Fibroblast of lung (primary cell): ENCODE measurements around the gene AGBL1. TPM values are rescaled to one million over a fixed set of nuclear protein-coding genes. Genes with fewer than 3 reads are reported as not detected.

ENCODE experiments used
- DNase-seq, 2 donors: peaks; one replicate each; pipeline versions ENCODE4 v3.0.0 to v3.0.0-alpha.2; 2010; ENCODE audit warnings: low read depth in 2 of 2
- H2AFZ ChIP-seq: 2 replicates; pipeline ENCODE4 v1.5.1; 2012; ENCODE audit warnings: low read length, control low read depth, inconsistent platforms
- H3K27ac ChIP-seq: 2 replicates; pipeline ENCODE4 v1.5.1; 2011; ENCODE audit warnings: low read length, control low read depth; ENCODE audit not compliant: insufficient read depth
- H3K27me3 ChIP-seq: 2 replicates; pipeline ENCODE4 v1.5.1; 2011; ENCODE audit warnings: mild to moderate bottlenecking, low read length; ENCODE audit not compliant: control insufficient read depth, insufficient read depth
- H3K36me3 ChIP-seq: 2 replicates; pipeline ENCODE4 v1.5.1; 2011; ENCODE audit warnings: low read length; ENCODE audit not compliant: control insufficient read depth, insufficient read depth
- H3K4me1 ChIP-seq: 2 replicates; pipeline ENCODE4 v1.5.1; 2011; ENCODE audit warnings: low read length; ENCODE audit not compliant: control insufficient read depth, insufficient read depth; ENCODE audit errors: extremely low read depth
- H3K4me2 ChIP-seq: 2 replicates; pipeline ENCODE4 v1.5.1; 2011; ENCODE audit warnings: low read length, control low read depth; ENCODE audit not compliant: insufficient read depth; ENCODE audit errors: extremely low read depth
- H3K4me3 ChIP-seq, 4 experiments: fragments of 200-600 bp in 1 of 4; sonication (generic) in 1 of 4; replicated peaks in 1 of 4; 2 replicates each; pipeline ENCODE4 v1.5.1; 2011 to 2016; ENCODE audit warnings: low read length in 4 of 4, low read depth in 3 of 4, mild to moderate bottlenecking in 3 of 4, control low read depth in 2 of 4, inconsistent platforms in 1 of 4, mixed read lengths in 1 of 4; ENCODE audit not compliant: insufficient read depth in 1 of 4; ENCODE audit errors: control extremely low read depth in 1 of 4
- H3K79me2 ChIP-seq: 2 replicates; pipeline ENCODE4 v1.5.1; 2012; ENCODE audit warnings: mild to moderate bottlenecking, low read length, inconsistent platforms; ENCODE audit not compliant: control insufficient read depth, insufficient read depth
- H3K9ac ChIP-seq: 2 replicates; pipeline ENCODE4 v1.5.1; 2011; ENCODE audit warnings: mild to moderate bottlenecking, low read length, control low read depth; ENCODE audit not compliant: insufficient read depth
- H3K9me3 ChIP-seq: 2 replicates; pipeline ENCODE4 v1.5.1; 2012; ENCODE audit warnings: low read depth, low read length; ENCODE audit not compliant: control insufficient read depth, insufficient read depth
- H4K20me1 ChIP-seq: 2 replicates; pipeline ENCODE4 v1.5.1; 2011; ENCODE audit warnings: low read length; ENCODE audit not compliant: control insufficient read depth, insufficient read depth; ENCODE audit errors: extremely low read depth
- CTCF ChIP-seq, 2 donors: IDR thresholded peaks in 1 of 2; conservative IDR thresholded peaks in 1 of 2; 1 replicate in 1 of 2; 2 replicates in 1 of 2; pipeline ENCODE4 v1.5.1; 2011 to 2012; ENCODE audit warnings: low read length in 2 of 2, control low read depth in 1 of 2, inconsistent platforms in 1 of 2, low read depth in 1 of 2, mild to moderate bottlenecking in 1 of 2
- EZH2 ChIP-seq: IDR thresholded peaks from 2 replicates; pipeline ENCODE4 v1.5.1; 2012; ENCODE audit warnings: low read length, control low read depth, mild to moderate bottlenecking; ENCODE audit errors: missing control alignments
- polyA plus RNA-seq, 2 donors: library from polyadenylated mRNA; depleted of rRNA in 1 of 2; stranded (reverse) in 1 of 2; unstranded in 1 of 2; fragments of >200 nt; gene quantifications; 2 replicates each; pipeline ENCODE4 v1.2.1, GENCODE V29; 2011 to 2012; ENCODE audit warnings: missing spikeins in 1 of 2
- total RNA-seq: library from RNA; depleted of rRNA; stranded (reverse); fragments of >200 nt; gene quantifications from 2 replicates; pipeline ENCODE4 v1.2.1, GENCODE V29; 2014

The AGBL1 gene
- total and polyA plus RNA-seq, 2 donors (not counting 1 experiment from before 2014, with no cell fraction given), result not detected

DNA sequence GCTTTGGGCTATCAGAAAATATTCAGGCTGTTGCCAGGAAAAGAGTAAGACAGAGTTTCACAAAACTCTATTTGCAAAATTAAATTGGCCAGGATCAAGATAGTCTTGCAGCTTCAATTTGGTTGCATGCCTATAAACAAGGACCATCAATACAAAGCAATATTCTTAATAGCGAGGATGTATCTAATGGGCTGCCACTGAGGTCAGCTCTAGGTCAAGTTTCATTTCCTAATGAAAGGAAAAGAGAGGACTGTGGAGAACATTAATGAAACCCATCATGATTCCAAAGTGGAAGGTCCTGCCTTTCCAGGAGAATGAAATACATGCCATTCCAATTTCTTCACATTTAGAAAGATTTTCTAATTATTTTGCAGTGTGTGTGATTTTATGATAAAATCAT, 273.5 kb downstream of the AGBL1 start:
- H2AFZ ChIP-seq, result no peak overlapping the region
- H3K27me3 ChIP-seq, result no peaks in the 10 kb centered on the region
- H3K4me1 ChIP-seq, result no peaks in the 10 kb centered on the region
- H3K9me3 ChIP-seq, result no peaks in the 10 kb centered on the region
- H3K4me2 ChIP-seq, result no peak overlapping the region
- no peak overlapping the region for H3K9ac ChIP-seq
- H4K20me1 ChIP-seq, result no peaks in the 10 kb centered on the region
- H3K4me3 ChIP-seq, result no peak overlapping the region
- TF ChIP-seq CTCF (conservative IDR thresholded peaks at IDR 0.05 in 1 of 2, IDR thresholded peaks at IDR 0.05 in 1 of 2; ENCODE audit: low read depth in 1 of 2, low read length in 2 of 2) (no peak), EZH2 (no peak)
- H3K27ac ChIP-seq, result no peak overlapping the region
- H3K36me3 ChIP-seq, result no peaks in the 10 kb centered on the region
- H3K79me2 ChIP-seq, result no peaks in the 10 kb centered on the region
- no peak for DNase-seq

GRCh38 chr15:86355361-86355760, 275.7 kb downstream of the AGBL1 start:
- H2AFZ ChIP-seq, result no peak overlapping the region
- no peaks in the 10 kb centered on the region for H3K36me3 ChIP-seq
- no peak overlapping the region for H3K27ac ChIP-seq
- no peaks in the 10 kb centered on the region for H3K27me3 ChIP-seq
- H3K9me3 ChIP-seq, result no peaks in the 10 kb centered on the region
- no peaks in the 10 kb centered on the region for H3K79me2 ChIP-seq
- no peak overlapping the region for H3K4me3 ChIP-seq
- TF ChIP-seq CTCF (conservative IDR thresholded peaks at IDR 0.05 in 1 of 2, IDR thresholded peaks at IDR 0.05 in 1 of 2; ENCODE audit: low read depth in 1 of 2, low read length in 2 of 2) (no peak), EZH2 (no peak)
- no peak overlapping the region for H3K9ac ChIP-seq
- no peaks in the 10 kb centered on the region for H3K4me1 ChIP-seq
- DNase-seq, result no peak
- no peak overlapping the region for H3K4me2 ChIP-seq
- H4K20me1 ChIP-seq, result no peaks in the 10 kb centered on the region

DNA sequence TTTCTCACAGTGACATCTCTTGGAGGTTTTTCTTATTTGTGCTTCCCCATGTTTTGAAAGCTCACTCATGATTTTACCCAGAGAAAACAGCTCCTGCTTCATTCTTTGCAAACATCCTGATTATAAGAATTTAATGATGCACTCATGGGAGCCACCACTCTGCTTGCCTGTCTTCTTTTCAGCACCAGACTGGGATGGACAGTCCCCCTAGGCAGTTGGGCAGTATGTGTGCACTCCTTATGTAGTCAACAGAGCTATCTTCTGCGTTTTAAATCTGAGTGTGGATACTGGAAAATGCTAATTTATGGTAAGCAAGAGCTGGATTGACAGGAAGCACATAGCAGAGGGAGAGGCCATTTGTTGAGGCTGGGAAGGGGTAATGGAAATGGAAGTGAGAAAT, 276.1 kb downstream of the AGBL1 start:
- no peak overlapping the region for H3K4me3 ChIP-seq
- no peaks in the 10 kb centered on the region for H3K36me3 ChIP-seq
- H3K9ac ChIP-seq, result no peak overlapping the region
- no peaks in the 10 kb centered on the region for H3K27me3 ChIP-seq
- no peak overlapping the region for H2AFZ ChIP-seq
- H4K20me1 ChIP-seq, result no peaks in the 10 kb centered on the region
- no peak overlapping the region for H3K27ac ChIP-seq
- H3K4me2 ChIP-seq, result no peak overlapping the region
- H3K4me1 ChIP-seq, result no peaks in the 10 kb centered on the region
- H3K9me3 ChIP-seq, result no peaks in the 10 kb centered on the region
- no peaks in the 10 kb centered on the region for H3K79me2 ChIP-seq
- peak in 1 of 2 donors; percentile 13 for DNase-seq
- TF ChIP-seq CTCF (conservative IDR thresholded peaks at IDR 0.05 in 1 of 2, IDR thresholded peaks at IDR 0.05 in 1 of 2; ENCODE audit: low read depth in 1 of 2, low read length in 2 of 2) (no peak), EZH2 (no peak)
